HG03097 (cell line): ENCODE results near the gene SMYD2.

Source experiments
- ATAC-seq: cut with Tn5 transposase; IDR thresholded peaks from one replicate; pipeline ENCODE4 v1.9.1; 2021; ENCODE audit not compliant: unreplicated experiment, low FRiP score

SMYD2 gene

DNA sequence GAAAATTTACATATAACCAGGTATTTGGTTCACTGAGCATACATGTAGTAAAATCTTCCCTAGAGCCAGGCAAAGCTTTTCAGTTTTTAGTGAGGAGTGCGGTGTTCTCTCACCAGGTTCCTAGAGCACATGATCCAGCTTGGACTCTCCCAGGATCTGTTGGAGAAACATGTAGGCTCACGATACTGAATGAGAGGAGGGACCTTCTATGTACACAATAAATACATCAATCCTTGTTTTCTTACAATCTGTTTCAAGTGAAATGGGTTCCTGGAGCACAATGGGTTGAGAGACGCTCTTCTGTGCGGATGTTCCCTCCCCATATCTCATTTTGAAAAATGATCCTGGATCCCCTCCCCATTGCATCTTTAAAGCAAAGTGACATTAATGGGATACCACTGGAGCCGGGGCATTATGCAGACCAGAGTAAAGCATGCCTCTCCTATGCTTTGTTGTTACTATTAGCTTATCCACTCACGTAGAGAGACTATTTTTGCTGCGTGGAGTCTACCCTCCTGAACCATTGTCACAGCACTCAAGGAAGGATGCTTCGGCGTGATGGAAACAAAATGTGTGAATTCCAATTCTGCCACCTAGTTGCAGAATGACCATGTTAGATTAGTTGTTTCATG, 19.3 kb downstream of the SMYD2 start:
- no peak for ATAC-seq

DNA sequence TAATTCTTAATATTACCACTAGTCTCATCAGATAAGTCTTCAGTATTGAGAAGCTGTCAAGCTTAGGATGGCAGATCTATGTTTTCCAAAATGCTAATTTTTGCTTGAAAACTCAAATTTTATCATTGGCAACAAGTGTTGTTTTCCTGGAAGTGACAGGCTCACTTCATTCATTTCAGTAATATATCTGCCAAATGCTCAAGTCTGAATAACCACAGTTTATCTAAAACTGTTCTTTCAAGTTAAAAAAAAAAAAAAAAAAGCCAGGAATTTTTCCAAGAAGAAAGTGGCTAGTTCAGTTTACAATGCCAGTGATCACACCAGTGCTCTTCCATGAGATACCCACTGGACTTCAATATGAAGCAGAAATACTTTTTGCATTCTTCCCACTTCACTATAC, 20.6 kb downstream of the SMYD2 start:
- no peak for ATAC-seq

DNA sequence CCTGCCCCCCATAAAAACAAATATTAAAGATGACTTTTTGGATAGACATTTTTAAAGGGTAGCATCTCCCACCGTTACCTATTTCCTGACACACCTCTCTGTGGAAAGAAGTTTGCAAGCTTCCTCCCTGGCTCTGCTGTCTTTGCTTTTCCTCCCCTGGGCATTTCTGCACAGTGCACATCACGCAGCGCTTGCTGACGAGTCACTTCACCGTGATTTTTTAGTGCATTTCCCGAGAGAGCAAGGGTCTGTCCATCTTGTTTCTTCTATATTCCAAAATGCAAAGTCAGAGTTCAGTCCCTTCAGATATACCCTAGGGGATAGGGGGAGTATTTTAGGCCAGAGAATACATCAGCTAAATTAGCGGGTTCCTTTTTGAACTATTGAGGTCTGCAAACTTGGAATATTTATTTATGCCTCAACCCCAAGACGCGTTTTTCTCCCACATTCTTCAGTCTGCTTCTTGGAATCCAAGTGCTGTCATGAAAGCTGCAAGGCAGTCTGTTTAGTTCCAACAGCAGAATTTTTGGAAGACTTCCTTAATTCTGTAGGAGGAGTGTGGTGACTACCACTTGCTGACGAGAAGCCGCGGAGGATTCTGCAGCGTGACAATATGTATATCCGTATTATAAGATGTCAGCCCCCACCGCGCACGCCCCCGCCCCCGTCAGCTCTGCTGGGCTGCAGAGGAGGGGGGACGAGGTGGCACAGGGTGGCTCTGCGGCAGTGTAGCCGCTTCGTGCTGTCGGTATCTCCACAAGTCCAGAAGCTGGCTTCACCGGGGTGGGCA, 22.4 kb downstream of the SMYD2 start:
- no peak for ATAC-seq

DNA sequence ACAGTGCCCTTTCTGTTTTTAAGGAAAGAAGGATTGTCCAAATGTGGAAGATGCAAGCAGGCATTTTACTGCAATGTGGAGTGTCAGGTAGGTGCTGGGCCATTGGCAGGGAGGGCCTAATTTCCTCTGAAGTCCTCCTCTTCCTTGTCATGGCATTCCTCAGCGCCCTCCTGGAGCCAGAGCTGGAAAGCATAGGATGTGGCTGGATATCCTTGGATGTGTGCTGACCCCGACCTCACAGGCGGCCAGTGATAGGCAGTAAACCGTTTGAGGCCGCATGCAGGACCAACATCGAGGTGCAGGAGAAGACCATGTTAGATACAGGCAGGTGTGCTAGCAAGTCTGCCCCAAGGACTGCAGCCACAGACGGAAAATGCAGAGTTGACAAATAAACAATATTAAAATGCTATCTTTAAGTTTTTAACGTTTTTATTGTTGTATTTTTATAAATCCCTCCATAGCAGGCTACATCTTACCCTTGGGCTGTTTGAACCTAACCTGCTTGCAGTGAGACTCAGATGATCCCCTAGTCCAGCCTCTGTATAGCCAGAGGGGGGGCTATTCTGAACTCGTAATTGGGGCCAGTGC, 24.3 kb downstream of the SMYD2 start:
- no peak for ATAC-seq

DNA sequence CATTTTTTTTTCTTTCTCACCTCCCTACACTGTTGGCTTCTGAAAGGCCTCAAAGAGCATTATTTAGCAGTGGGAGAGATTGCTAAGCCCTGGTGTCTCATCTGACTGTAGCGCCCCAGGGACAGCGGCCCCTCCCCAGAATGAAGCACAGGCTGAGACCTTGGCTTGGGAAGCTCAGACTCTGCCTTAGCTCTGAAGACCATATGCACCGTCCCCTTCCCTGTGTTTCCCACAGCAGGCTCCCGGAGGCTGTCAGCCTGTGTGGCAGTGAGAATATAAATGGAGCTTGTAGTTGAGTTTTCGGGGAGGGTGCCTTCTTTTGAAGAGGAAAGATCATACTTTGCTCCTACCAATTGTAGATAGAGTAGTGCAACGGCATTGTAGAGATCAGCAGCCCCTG, 25.3 kb downstream of the SMYD2 start:
- no peak for ATAC-seq

DNA sequence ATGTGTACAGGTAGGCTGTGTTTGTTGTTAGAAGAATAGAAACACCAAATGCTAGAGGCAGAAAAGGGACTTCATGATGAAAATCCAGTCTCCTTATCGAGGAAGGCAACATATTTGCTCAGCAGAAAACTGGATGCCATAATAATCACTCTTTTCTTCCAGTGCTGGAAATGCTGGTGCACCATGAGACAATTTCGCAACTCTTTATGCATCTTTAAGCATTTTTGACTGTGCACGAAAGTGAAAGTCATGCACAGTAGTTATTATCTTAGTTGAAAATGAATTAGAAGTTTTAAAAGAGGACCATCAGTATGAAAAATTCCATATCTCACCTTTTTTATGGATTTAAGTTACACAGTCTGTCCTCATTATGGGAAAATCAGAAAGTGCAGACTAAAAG, 29.1 kb downstream of the SMYD2 start:
- ATAC-seq = no peak

DNA sequence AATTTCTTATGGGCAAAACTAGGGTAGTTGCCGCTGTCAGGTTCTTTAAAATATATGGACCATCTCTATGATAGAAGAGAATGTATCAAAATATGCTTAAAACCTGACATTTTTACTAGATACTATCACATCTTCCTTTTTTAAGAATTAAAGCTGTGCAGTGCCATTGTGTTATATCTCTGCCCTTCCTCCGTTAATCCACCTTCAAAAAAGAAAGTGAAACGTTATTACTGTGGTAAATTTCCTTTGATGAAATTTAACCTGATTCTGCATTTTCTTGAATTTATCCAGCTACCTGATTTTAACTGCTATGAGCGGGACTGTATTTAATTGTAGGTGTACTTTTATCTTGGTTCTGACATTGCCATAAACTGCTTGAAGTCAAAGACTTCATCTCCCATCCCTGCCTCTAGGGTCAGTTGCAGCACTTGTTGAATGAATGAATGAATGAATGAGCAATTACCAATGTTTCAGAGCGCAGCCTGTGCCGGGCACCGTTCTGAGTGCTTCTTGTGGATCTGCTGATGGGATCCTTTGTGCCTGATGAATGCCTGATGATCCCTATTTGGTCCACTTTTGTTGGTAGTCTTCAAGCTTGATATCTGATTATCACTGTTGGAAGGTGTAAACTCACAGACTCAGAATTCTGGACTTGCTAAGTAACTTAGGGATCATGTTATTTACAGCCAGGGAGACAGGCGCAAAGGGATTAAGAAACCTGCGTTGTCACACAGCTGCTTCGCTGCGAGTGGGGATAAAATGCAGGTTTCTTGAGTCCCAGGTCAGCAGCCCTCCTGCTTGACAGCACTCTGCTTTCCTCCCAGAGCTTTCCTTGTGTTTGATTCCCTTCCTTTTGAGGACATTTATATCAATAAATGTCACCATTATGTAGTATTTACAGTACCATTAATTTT, 30.1 kb downstream of the SMYD2 start:
- ATAC-seq = no peak

DNA sequence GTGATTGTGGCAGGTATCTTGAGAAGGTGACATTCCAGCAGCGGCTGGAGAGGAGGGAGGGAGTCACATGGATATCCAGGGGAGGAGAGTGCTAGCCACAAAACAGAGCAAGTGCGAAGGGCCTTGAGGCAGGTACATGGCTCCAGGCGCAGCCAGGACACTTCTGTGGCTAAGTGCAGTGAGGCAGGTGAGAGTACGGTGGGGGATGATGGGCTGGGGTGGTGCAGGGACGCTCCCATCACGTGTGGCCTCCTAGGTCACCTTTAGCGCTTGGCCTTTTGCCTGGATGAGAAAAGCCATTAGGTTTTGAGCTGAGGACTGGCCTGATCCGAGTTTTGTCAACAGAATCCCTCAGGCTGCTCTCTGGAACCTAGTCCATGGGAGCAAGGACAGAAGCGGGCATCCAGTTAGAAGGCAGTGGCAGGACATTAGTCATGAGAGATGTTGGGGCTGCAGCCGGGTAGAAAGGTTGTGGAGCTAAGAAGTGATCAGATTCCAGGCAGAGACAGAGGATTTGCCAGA, 31.6 kb downstream of the SMYD2 start:
- ATAC-seq = no peak

DNA sequence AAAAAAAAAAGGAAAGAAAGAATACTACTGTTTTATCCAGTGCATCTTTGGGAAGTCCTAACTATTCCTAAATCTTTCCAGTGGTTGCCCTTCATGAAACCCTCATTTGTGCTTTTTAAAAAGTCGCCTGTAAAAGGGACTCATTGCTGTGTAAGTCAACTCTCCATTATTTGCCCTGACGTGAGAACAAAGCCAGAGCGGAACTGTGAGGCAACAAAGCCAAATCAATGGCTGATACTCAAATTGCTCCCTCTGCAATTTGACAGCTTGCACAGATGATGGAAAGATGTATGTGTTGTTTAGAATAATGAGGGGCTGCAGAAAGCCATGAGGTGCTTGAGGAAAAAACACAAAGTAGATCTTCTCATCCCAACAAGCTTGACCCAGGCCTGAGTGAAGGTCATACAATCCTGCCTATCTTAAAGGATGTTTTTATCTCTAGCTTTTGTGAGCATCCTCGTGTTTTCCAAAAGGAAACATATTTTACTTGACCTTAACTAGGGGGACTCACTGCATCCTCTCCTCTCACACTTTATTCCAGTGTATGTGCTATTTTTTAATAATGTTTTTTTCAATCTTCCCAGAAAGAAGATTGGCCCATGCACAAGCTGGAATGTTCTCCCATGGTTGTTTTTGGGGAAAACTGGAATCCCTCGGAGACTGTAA, 33.4 kb downstream of the SMYD2 start:
- no peak for ATAC-seq

DNA sequence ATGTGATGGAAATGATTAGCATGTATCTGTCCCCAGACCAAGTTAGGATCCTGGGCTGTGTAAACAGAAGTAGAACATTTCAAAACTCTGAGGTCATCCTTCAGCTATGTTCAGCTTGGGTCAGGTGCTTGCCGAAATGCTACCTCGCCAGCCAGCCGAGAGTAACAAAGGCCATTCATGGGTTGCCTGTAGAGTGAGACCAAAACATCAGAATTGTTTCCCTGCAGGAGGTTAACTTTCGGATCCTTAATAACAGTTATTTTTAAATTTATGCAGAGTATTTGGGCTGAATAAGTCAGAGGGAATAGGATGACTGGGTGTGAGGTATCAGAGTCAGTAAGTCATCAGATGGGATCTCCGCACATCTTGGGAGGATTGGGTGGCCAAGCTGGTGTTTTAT, 35.6 kb downstream of the SMYD2 start:
- no peak for ATAC-seq

DNA sequence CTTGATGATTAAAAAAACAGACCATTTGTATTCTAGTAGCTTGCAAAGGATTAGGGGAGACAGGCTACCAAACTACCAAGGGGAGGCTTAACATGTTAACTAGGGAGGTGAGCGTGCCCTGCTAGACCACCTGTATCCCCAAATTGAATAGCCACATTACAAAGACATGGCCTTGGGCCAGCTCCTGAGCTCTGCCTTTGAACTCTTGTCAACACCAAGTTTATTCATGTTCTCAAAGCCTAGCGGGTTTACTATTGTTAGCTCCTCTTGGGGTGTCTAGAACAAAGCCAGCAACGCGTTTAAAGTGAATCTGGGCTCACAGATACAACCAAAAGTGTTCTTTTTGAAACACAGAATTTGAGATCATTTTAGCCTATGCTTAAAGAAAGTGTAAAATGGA, 36.3 kb downstream of the SMYD2 start:
- ATAC-seq = no peak

DNA sequence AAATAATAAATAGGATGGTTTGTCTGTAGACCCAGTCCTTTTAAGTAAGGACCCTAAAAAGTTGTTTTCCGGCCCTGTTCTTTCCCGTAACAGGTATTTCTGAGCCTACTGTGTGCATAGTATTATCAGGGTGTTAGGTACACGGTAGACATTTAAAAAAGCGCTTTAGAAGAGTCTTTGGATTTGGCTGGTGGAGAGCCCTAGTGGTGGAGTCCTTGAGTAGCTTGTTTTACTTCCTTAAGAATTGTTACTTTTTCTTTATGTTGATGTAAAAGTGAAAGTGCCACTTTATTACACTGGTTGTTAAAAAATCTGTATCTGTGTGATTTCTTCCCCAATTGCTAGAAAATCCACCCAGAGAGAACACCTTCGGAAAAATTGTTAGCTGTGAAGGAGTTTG, 36.8 kb downstream of the SMYD2 start:
- ATAC-seq = no peak

DNA sequence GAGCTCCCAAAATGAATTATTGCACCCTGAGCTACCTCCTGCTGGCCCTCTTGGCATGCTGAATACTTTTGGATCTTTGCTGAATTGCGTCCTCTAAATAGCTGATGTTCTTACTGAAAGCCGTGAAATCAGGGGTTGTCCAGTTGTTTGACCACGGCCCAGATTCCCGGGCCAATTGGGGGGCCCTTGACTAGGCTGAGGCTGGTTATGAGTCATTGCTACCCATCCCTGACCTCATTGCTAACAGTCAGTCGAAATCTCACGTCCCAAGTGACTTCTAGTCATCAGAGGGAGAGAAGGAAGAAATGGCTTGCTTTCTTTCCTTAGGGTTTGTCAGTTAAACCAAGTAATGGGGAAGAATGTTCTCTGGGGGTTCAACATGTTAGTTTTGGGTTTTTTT, 37.4 kb downstream of the SMYD2 start:
- ATAC-seq = no peak

DNA sequence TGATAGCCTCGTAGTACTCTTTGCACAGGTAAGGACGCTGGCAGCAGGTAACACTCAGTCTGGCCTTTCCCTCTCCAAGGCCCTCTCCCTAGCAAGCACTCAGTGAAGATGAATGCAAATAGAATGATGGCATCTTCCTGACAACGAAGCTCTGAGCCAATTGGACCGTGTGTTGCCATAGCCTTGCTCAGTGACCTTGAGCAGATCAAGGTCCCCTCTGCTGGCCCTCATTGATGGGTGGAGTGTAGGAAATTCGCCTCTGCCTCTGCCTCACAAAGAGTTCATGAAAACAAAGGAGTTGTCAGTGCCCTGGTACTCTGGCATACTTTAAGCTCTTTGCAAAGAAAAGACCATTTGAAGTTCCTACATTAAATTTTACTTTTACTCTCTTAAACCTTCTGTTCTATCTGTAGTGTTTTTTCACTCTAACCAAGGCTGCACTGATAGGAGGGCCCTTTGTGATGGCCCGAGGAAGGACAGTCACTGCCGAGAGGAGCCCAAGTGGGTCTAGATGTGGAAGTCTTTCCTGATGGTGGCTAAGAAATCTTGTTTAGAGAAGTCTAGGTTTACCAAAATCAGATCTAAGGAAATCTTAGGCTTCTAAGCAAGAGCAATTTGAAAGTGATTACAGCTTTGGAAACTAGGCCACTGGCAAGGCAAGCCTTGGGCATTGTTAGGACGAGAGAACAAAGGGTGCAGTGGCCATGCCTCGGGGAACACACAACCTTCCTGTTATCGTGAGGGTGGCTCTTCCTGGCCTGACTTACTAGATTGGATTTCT, 38.2 kb downstream of the SMYD2 start:
- no peak for ATAC-seq

DNA sequence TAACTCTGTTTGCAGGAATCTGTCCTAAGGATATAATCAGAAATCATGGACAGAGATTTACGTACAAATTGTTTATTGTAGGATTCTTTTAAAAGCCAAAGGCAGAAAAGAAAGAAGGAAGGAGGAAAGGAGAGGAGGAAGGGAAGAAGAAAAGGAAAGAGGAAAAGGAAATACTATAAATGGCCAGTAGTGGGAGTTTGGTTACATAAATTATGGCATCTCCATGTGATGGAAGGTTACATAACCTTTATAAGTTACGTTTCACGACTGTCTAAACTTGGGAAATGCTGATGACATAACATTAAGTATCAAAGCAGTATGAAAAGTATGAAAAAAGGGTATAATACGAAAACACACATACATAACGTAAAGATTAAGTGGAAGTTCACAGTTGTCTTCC, 39.0 kb downstream of the SMYD2 start:
- no peak for ATAC-seq

DNA sequence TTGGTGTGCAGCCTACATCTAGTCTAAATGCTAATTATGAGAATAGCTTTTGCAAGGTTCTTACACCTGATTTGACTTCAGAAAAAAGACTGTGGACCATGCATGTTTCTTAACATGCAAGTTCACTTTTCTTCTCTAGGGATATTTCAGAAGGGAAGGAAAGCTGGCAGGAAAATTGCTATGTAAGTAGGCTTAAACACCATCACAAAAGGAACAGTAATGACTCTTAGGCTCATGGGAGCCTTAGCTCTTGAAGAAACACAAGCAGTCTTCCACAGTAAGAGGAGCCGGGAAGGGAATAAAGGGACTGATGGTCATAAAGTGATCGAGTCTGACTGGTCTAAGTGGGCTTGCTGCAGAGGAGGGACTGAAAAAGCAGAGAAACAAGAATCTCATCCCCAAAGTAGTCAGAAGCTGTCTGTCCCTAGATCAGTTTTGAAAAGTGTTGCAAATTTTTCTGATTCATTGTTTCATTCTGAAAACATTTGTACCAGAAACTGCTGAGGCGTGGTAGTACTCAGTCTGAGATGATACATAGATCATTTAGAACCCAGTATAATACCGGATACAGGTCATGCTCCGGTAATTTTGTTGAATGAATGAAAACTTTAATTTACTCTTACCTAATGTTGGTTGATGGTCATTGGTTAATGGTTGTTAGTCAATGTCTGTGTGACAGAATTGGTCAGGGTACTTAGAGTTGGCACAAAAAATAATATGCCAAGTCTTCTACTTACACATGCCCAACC, 40.9 kb downstream of the SMYD2 start:
- peak; percentile 81 for ATAC-seq

DNA sequence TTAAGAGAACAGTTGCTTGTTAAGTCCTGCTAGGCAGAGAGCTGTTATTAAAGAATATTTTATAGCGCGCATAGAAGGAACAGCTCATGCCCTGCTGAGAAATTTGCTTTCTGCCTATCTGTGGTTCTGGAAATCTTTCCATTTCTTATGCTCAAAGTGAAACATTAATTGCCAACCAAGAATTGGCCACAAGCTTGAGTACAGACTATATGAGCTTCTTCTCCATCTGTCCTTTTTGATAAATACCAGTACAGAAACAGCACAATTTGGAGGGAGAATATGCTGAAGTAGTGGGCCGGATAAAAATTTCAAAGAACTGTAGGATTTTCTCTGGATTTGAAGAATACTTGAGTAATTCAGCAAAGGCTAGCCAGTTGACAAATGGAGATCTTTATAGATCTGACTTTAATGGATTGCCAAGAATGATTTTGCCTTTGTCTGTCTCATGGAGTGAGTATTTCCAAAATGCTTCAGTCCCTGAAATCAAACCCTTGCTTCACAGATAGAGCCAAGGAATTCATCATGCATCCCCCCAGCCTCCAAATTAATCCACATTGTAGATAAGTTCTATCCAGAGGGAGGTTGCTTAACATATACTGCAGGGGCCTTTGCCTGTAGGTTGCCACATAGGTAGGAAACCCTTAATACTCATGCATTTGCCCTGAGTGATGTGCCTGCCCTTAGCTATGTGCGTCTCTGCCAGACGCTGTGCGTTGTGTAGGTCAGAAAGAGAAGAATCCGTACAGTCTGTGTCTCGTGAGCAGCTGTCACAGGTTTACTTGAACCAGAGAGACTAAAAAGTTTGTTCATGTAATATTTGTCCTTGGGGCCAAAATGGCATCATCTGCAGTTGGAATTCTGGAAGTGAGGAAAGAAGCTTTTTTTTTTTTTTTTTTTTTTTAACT, 44.2 kb downstream of the SMYD2 start:
- ATAC-seq = no peak

DNA sequence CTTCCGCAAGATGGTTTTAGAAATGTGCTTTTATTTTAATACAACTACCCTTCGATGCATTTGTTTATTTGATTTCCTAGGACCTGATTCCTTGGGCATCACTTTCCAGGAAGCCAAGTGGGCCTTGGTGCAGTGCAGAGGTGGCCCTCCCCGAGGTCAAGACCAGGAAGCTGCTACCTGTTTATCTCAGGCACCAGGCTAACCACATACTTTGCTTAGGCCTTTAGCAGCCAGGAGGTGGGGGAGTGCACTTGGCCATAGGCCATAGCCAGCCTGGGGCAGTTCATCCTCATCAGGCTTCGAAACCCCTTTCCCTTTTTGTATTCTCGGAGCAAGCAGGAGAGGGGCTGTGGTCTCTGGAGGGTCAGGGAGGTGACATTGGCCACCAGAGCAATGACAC, 45.4 kb downstream of the SMYD2 start:
- no peak for ATAC-seq
